Measurements from ENCODE around the gene F2. TPM values are rescaled to one million over a fixed set of nuclear protein-coding genes. Genes with fewer than 3 reads are reported as not detected.
A peak's percentile ranks its signal among the peaks of the same experiment; 100 is the strongest.

F2 gene
- total and polyA plus RNA-seq, 2 of the 13 experiments (the other 11 are each of a cell fraction or from before 2014, with no cell fraction given): 330 to 801 TPM

- TF ChIP-seq ZNF609 (CRISPR knock-in tag; IDR thresholded peaks at IDR 0.05; ENCODE audit: borderline replicate concordance): no peak; the same call in 1 of the 2 replicates
- TF ChIP-seq BCL3 (CRISPR knock-in tag; IDR thresholded peaks at IDR 0.05): peak; percentile 61; the same call in 1 of the 2 replicates
- no peak for TF ChIP-seq ZNF883 (CRISPR knock-in tag; IDR thresholded peaks at IDR 0.05; ENCODE audit: not compliant biosample characterization)
- TF ChIP-seq ZNF280D (CRISPR knock-in tag; IDR thresholded peaks at IDR 0.05): peak; percentile 37; the same call in 1 of the 2 replicates
- no peak for TF ChIP-seq NFYB (CRISPR knock-in tag; IDR thresholded peaks at IDR 0.05)
- no peak for TF ChIP-seq ZHX1 (CRISPR knock-in tag; IDR thresholded peaks at IDR 0.05; ENCODE audit: low read depth)
- TF ChIP-seq TBX2 (CRISPR knock-in tag; IDR thresholded peaks at IDR 0.05; ENCODE audit: borderline replicate concordance): peak; percentile 84
- peak; percentile 90 for TF ChIP-seq ELF3 (CRISPR knock-in tag; IDR thresholded peaks at IDR 0.05)
- TF ChIP-seq ATF2 (CRISPR knock-in tag; IDR thresholded peaks at IDR 0.05): no peak
- no peak for TF ChIP-seq ZNF383 (CRISPR knock-in tag; IDR thresholded peaks at IDR 0.05; ENCODE audit: borderline replicate concordance)
- 0 out of 2 replicates have a peak, but pooled peaks have one; percentile 64 for TF ChIP-seq ZNF83 (CRISPR knock-in tag; IDR thresholded peaks at IDR 0.05; ENCODE audit: borderline replicate concordance)
Observed at GRCh38 chr11:46695345-46696211, 23.4 kb upstream of the F2 start (continued).
